GM23338 (cell line): ENCODE results near the gene MYCBP2. TPM values are rescaled to one million over a fixed set of nuclear protein-coding genes. Genes with fewer than 3 reads are reported as not detected.

Experiments used
- ATAC-seq: fragments of 200-7000 bp; cut with Tn5 transposase; 3 replicates; pipeline ENCODE4 v1.9.1; 2020
- DNase-seq: peaks from one replicate; pipeline ENCODE4 v3.0.0-alpha.2; 2015; ENCODE audit warnings: low spot score
- H2AFZ ChIP-seq: fragments of 200-600 bp; sonication (generic); 2 replicates; pipeline ENCODE4 v1.8.0; 2016; ENCODE audit warnings: antibody characterized with exemption, mild to moderate bottlenecking, moderate library complexity
- H3F3A ChIP-seq: fragments of 200-600 bp; sonication (generic); replicated peaks from 2 replicates; pipeline ENCODE4 v1.8.0; 2017; ENCODE audit warnings: antibody characterized with exemption, mixed run types, low read depth
- H3K27ac ChIP-seq: fragments of 200-600 bp; sonication (generic); 2 replicates; pipeline ENCODE4 v1.6.1; 2016; ENCODE audit warnings: low read depth
- H3K27me3 ChIP-seq: fragments of 200-600 bp; sonication (generic); 2 replicates; pipeline ENCODE4 v1.8.0; 2016; ENCODE audit warnings: mild to moderate bottlenecking, mixed run types, moderate library complexity; ENCODE audit not compliant: insufficient read depth
- H3K36me3 ChIP-seq: fragments of 200-600 bp; sonication (generic); 2 replicates; pipeline ENCODE4 v1.8.0; 2016; ENCODE audit warnings: mild to moderate bottlenecking; ENCODE audit not compliant: insufficient read depth
- H3K4me1 ChIP-seq: fragments of 200-600 bp; sonication (generic); 2 replicates; pipeline ENCODE4 v1.8.0; 2016; ENCODE audit warnings: mild to moderate bottlenecking, moderate library complexity; ENCODE audit not compliant: insufficient read depth
- H3K4me2 ChIP-seq: fragments of 200-600 bp; sonication (generic); 2 replicates; pipeline ENCODE4 v1.7.1; 2017; ENCODE audit warnings: mixed run types
- H3K4me3 ChIP-seq: fragments of 200-600 bp; sonication (generic); 2 replicates; pipeline ENCODE4 v1.6.1; 2016; ENCODE audit warnings: mixed run types
- H3K79me2 ChIP-seq: fragments of 200-600 bp; sonication (generic); replicated peaks from 2 replicates; pipeline ENCODE4 v1.8.0; 2017; ENCODE audit warnings: mild to moderate bottlenecking; ENCODE audit not compliant: insufficient read depth
- H3K9me2 ChIP-seq: fragments of 200-600 bp; sonication (generic); 2 replicates; pipeline ENCODE4 v1.8.0; 2017; ENCODE audit not compliant: insufficient read depth
- H4K20me1 ChIP-seq: fragments of 200-600 bp; sonication (generic); replicated peaks from 2 replicates; pipeline ENCODE4 v1.8.0; 2017; ENCODE audit warnings: mild to moderate bottlenecking; ENCODE audit not compliant: insufficient read depth
- H3K27ac Mint-ChIP-seq: 2 replicates; pipeline ENCODE4 v1.8.0; 2020; ENCODE audit warnings: inconsistent platforms, mild to moderate bottlenecking, moderate library complexity, mixed read lengths
- H3K27me3 Mint-ChIP-seq: 3 replicates; pipeline ENCODE4 v1.8.0; 2022; ENCODE audit warnings: low read depth, mild to moderate bottlenecking, moderate library complexity, mixed read lengths, inconsistent platforms; ENCODE audit not compliant: insufficient read depth, poor library complexity
- H3K36me3 Mint-ChIP-seq: 3 replicates; pipeline ENCODE4 v1.8.0; 2021; ENCODE audit warnings: low read depth, mild to moderate bottlenecking, inconsistent platforms, moderate library complexity, mixed read lengths
- H3K4me1 Mint-ChIP-seq: 3 replicates; pipeline ENCODE4 v1.8.0; 2020; ENCODE audit warnings: mild to moderate bottlenecking, inconsistent platforms, mixed read lengths
- H3K4me3 Mint-ChIP-seq: 3 replicates; pipeline ENCODE4 v1.8.0; 2021; ENCODE audit warnings: moderate library complexity, mild to moderate bottlenecking, inconsistent platforms, mixed read lengths
- H3K9me3 Mint-ChIP-seq: 3 replicates; pipeline ENCODE4 v1.8.0; 2020; ENCODE audit warnings: moderate library complexity, mild to moderate bottlenecking, inconsistent platforms, mixed read lengths
- CREB1 ChIP-seq: fragments of 250-450 bp; sonication (Bioruptor Pico); IDR thresholded peaks from 2 replicates; pipeline ENCODE4 v1.5.0; 2020; ENCODE audit warnings: low read depth, mild to moderate bottlenecking, moderate library complexity
- EZH2 ChIP-seq: fragments of 200-600 bp; sonication (generic); IDR thresholded peaks from one replicate; pipeline ENCODE4 v1.8.0; 2017; ENCODE audit warnings: antibody characterized with exemption, mild to moderate bottlenecking, low read depth; ENCODE audit not compliant: unreplicated experiment
- EZH2phosphoT487 ChIP-seq: fragments of 200-600 bp; sonication (generic); IDR thresholded peaks from one replicate; pipeline ENCODE4 v1.8.1; 2018; ENCODE audit warnings: antibody characterized with exemption; ENCODE audit not compliant: unreplicated experiment
- JUNB ChIP-seq: IDR thresholded peaks from one replicate; pipeline ENCODE4 v1.6.1; 2016; ENCODE audit warnings: antibody characterized with exemption; ENCODE audit not compliant: unreplicated experiment
- NANOG ChIP-seq: IDR thresholded peaks from 2 replicates; pipeline ENCODE4 v1.6.1; 2016; ENCODE audit warnings: antibody characterized with exemption, borderline replicate concordance
- POLR2AphosphoS5 ChIP-seq: IDR thresholded peaks from 2 replicates; pipeline ENCODE4 v1.6.1; 2016; ENCODE audit warnings: antibody characterized with exemption, low read depth
- REST ChIP-seq: IDR thresholded peaks from one replicate; pipeline ENCODE4 v1.6.1; 2018; ENCODE audit warnings: antibody characterized with exemption; ENCODE audit not compliant: unreplicated experiment
- STAT1 ChIP-seq: IDR thresholded peaks from one replicate; pipeline ENCODE4 v1.6.1; 2016; ENCODE audit warnings: antibody characterized with exemption; ENCODE audit not compliant: unreplicated experiment
- ZNF114 ChIP-seq: fragments of 250-450 bp; sonication (Bioruptor Pico); IDR thresholded peaks from 2 replicates; pipeline ENCODE4 v1.5.0; 2020; ENCODE audit warnings: mild to moderate bottlenecking, moderate library complexity
- ZNF331 ChIP-seq: fragments of 250-450 bp; sonication (Bioruptor Pico); IDR thresholded peaks from 2 replicates; pipeline ENCODE4 v1.5.0; 2020; ENCODE audit warnings: low read depth, mild to moderate bottlenecking, moderate library complexity
- polyA plus RNA-seq: library from polyadenylated mRNA; unstranded; fragments of >200 nt; fragmentation: Nextera tagmentation; extraction: Ambion mirVana; gene quantifications from 2 replicates; pipeline ENCODE4 v1.2.1, GENCODE V29; 2016
- total RNA-seq: library from RNA; depleted of rRNA; stranded (reverse); fragments of >200 nt; shearing (Covaris generic); gene quantifications from 2 replicates; pipeline ENCODE4 v1.2.3, GENCODE V29; 2014
- TF ChIP-seq, protein P1 (sequence below): fragments of 250-450 bp; sonication (Bioruptor Pico); IDR thresholded peaks from 2 replicates; pipeline ENCODE4 v1.5.0; 2020; ENCODE audit warnings: mild to moderate bottlenecking, moderate library complexity
- TF ChIP-seq, protein P2 (sequence below): IDR thresholded peaks from 2 replicates; pipeline ENCODE4 v1.6.1; 2016; ENCODE audit warnings: antibody characterized with exemption

MYCBP2 gene
- total and polyA plus RNA-seq, 2 experiments from 2014 or later: 54.6 to 77.2 TPM

GRCh38 chr13:77022341-77022740, 304.6 kb downstream of the MYCBP2 start:
- DNase-seq (no peak), ATAC-seq (no peak)
- H3K36me3 ChIP-seq: peaks cover 3% of the 10 kb centered on the region; the same call in 1 of the 2 replicates
- H3K4me1 Mint-ChIP-seq: peaks cover 20% of the 10 kb centered on the region; the same call in 2 of the 3 replicates
- peaks cover 3% of the 10 kb centered on the region; the same call in 2 of the 3 replicates for H3K36me3 Mint-ChIP-seq
- H3K4me1 ChIP-seq: peaks cover 17% of the 10 kb centered on the region
- peaks cover 83% of the 10 kb centered on the region for H3K79me2 ChIP-seq
- H3K4me3 Mint-ChIP-seq: no peak overlapping the region
- H3K4me3 ChIP-seq: no peak overlapping the region
- peaks cover 2% of the 10 kb centered on the region; the same call in 1 of the 2 replicates for H3F3A ChIP-seq
- no peak overlapping the region for H3K27ac Mint-ChIP-seq
- no peak overlapping the region for H3K27ac ChIP-seq
- no peak overlapping the region for H2AFZ ChIP-seq
- H3K4me2 ChIP-seq: no peak overlapping the region
- no peaks in the 10 kb centered on the region for H3K27me3 ChIP-seq
- peaks cover 24% of the 10 kb centered on the region for H4K20me1 ChIP-seq
- no peak for TF ChIP-seq NANOG
- no peak for TF ChIP-seq EZH2phosphoT487
- TF ChIP-seq POLR2AphosphoS5: no peak
- no peak for TF ChIP-seq ZNF114 (CRISPR knock-in tag)
- no peaks in the 10 kb centered on the region for H3K9me2 ChIP-seq
- peaks cover 4% of the 10 kb centered on the region for H3K27me3 Mint-ChIP-seq
- H3K9me3 Mint-ChIP-seq: no peaks in the 10 kb centered on the region

DNA sequence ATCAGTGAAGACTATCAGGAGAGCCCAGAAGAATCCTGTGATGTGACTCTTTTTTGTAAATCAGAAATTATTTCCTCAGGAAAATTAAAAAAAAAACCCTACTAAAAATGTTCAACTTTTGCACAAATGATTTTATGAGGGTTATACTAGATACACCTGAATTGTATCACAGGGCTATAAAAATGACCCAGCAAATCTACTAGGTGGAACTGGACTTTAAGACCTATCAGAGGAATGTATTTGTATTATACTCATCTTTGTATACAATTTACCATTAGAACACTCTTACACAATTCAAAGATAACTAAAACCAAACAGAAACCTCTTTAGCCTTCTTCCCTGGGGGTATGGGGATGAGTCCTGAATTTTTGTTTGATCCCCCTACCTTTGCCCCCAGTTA, 307.1 kb downstream of the MYCBP2 start:
- Histone ChIP-seq H3K79me2 (peaks cover 78% of the 10 kb centered on the region), H3F3A (no peaks in the 10 kb centered on the region), H2AFZ (no peak overlapping the region), H3K9me2 (no peaks in the 10 kb centered on the region), H3K27ac (no peak overlapping the region), H3K4me3 (no peak overlapping the region), H3K4me2 (no peak overlapping the region), H4K20me1 (peaks cover 10% of the 10 kb centered on the region), H3K27me3 (no peaks in the 10 kb centered on the region), H3K36me3 (peaks cover 17% of the 10 kb centered on the region), H3K4me1 (0 out of 2 replicates have a peak, but pooled peaks cover 5% of the 10 kb centered on the region)
- ATAC-seq (no peak), DNase-seq (no peak)
- H3K36me3 Mint-ChIP-seq: peaks cover 19% of the 10 kb centered on the region
- peaks cover 8% of the 10 kb centered on the region; the same call in 2 of the 3 replicates for H3K4me1 Mint-ChIP-seq
- H3K4me3 Mint-ChIP-seq: no peak overlapping the region
- no peak overlapping the region for H3K27ac Mint-ChIP-seq
- H3K9me3 Mint-ChIP-seq: no peaks in the 10 kb centered on the region
- no peaks in the 10 kb centered on the region for H3K27me3 Mint-ChIP-seq
- TF ChIP-seq JUNB (no peak), STAT1 (no peak), CREB1 (CRISPR knock-in tag) (no peak), ZNF114 (CRISPR knock-in tag) (no peak), POLR2AphosphoS5 (no peak), EZH2 (no peak), REST (no peak), ZNF331 (no peak), NANOG (no peak)
- TF ChIP-seq, protein P1, sequence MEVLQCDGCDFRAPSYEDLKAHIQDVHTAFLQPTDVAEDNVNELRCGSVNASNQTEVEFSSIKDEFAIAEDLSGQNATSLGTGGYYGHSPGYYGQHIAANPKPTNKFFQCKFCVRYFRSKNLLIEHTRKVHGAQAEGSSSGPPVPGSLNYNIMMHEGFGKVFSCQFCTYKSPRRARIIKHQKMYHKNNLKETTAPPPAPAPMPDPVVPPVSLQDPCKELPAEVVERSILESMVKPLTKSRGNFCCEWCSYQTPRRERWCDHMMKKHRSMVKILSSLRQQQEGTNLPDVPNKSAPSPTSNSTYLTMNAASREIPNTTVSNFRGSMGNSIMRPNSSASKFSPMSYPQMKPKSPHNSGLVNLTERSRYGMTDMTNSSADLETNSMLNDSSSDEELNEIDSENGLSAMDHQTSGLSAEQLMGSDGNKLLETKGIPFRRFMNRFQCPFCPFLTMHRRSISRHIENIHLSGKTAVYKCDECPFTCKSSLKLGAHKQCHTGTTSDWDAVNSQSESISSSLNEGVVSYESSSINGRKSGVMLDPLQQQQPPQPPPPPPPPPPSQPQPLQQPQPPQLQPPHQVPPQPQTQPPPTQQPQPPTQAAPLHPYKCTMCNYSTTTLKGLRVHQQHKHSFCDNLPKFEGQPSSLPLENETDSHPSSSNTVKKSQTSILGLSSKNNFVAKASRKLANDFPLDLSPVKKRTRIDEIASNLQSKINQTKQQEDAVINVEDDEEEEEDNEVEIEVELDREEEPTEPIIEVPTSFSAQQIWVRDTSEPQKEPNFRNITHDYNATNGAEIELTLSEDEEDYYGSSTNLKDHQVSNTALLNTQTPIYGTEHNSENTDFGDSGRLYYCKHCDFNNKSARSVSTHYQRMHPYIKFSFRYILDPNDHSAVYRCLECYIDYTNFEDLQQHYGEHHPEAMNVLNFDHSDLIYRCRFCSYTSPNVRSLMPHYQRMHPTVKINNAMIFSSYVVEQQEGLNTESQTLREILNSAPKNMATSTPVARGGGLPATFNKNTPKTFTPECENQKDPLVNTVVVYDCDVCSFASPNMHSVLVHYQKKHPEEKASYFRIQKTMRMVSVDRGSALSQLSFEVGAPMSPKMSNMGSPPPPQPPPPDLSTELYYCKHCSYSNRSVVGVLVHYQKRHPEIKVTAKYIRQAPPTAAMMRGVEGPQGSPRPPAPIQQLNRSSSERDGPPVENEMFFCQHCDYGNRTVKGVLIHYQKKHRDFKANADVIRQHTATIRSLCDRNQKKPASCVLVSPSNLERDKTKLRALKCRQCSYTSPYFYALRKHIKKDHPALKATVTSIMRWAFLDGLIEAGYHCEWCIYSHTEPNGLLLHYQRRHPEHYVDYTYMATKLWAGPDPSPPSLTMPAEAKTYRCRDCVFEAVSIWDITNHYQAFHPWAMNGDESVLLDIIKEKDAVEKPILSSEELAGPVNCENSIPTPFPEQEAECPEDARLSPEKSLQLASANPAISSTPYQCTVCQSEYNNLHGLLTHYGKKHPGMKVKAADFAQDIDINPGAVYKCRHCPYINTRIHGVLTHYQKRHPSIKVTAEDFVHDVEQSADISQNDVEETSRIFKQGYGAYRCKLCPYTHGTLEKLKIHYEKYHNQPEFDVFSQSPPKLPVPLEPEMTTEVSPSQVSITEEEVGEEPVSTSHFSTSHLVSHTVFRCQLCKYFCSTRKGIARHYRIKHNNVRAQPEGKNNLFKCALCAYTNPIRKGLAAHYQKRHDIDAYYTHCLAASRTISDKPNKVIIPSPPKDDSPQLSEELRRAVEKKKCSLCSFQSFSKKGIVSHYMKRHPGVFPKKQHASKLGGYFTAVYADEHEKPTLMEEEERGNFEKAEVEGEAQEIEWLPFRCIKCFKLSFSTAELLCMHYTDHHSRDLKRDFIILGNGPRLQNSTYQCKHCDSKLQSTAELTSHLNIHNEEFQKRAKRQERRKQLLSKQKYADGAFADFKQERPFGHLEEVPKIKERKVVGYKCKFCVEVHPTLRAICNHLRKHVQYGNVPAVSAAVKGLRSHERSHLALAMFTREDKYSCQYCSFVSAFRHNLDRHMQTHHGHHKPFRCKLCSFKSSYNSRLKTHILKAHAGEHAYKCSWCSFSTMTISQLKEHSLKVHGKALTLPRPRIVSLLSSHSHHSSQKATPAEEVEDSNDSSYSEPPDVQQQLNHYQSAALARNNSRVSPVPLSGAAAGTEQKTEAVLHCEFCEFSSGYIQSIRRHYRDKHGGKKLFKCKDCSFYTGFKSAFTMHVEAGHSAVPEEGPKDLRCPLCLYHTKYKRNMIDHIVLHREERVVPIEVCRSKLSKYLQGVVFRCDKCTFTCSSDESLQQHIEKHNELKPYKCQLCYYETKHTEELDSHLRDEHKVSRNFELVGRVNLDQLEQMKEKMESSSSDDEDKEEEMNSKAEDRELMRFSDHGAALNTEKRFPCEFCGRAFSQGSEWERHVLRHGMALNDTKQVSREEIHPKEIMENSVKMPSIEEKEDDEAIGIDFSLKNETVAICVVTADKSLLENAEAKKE: no peak
- TF ChIP-seq, protein P2, sequence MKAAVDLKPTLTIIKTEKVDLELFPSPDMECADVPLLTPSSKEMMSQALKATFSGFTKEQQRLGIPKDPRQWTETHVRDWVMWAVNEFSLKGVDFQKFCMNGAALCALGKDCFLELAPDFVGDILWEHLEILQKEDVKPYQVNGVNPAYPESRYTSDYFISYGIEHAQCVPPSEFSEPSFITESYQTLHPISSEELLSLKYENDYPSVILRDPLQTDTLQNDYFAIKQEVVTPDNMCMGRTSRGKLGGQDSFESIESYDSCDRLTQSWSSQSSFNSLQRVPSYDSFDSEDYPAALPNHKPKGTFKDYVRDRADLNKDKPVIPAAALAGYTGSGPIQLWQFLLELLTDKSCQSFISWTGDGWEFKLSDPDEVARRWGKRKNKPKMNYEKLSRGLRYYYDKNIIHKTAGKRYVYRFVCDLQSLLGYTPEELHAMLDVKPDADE: no peak
